Uterus (tissue), 2 donors: ENCODE data around the gene CLSTN1.

ENCODE experiments used
- CTCF ChIP-seq, 4 experiments: fragments of 200-600 bp in 2 of 4; fragments of 450-650 bp in 2 of 4; sonication (generic) in 2 of 4; IDR thresholded peaks; one replicate each; pipeline ENCODE4 v1.5.1; 2016 to 2019; ENCODE audit warnings: antibody characterized with exemption in 4 of 4, mild to moderate bottlenecking in 2 of 4, moderate library complexity in 1 of 4
- POLR2A ChIP-seq, 2 donors: fragments of 450-650 bp; IDR thresholded peaks; one replicate each; pipeline ENCODE4 v1.6.1; 2016; ENCODE audit warnings: antibody characterized with exemption in 2 of 2, mild to moderate bottlenecking in 1 of 2, moderate library complexity in 1 of 2

GRCh38 chr1:9868244-9868590, 44.5 kb upstream of the CLSTN1 start:
- TF ChIP-seq POLR2A (IDR thresholded peaks at IDR 0.05) (no peak), CTCF (IDR thresholded peaks at IDR 0.05) (no peak)
